ENCODE data around the gene WDR73.

GRCh38 chr15:84696757-84697156, 42.7 kb upstream of the WDR73 start:
- no peak for TF ChIP-seq USF2 (IDR thresholded peaks at IDR 0.05; ENCODE audit: borderline replicate concordance, low read depth, low read length)
- TF ChIP-seq POLR2AphosphoS5 (IDR thresholded peaks at IDR 0.05; ENCODE audit: low read length) = no peak
- TF ChIP-seq POLR2A (IDR thresholded peaks at IDR 0.05; ENCODE audit: low read depth, low read length) = no peak
- TF ChIP-seq ASH2L (IDR thresholded peaks at IDR 0.05; ENCODE audit: borderline replicate concordance, low read depth) = no peak
- no peak for TF ChIP-seq USF1 (IDR thresholded peaks at IDR 0.05; ENCODE audit: borderline replicate concordance, extremely low read length, insufficient read depth, low read depth, low read length)
- TF ChIP-seq ZNF207 (IDR thresholded peaks at IDR 0.05; ENCODE audit: borderline replicate concordance) = no peak
- TF ChIP-seq BCL3 (IDR thresholded peaks at IDR 0.05; ENCODE audit: borderline replicate concordance, insufficient read depth, low read depth, low read length, poor library complexity, severe bottlenecking) = no peak
